GM12878 (cell line): ENCODE measurements around the gene DZIP1L. TPM values are rescaled to one million over a fixed set of nuclear protein-coding genes. Genes with fewer than 3 reads are reported as not detected.

Experiments
- ATF3 ChIP-seq: IDR thresholded peaks from 2 replicates; pipeline ENCODE4 v1.6.1; 2011; ENCODE audit warnings: low read depth, mild to moderate bottlenecking, low read length, moderate library complexity, borderline replicate concordance; ENCODE audit errors: extremely low read depth
- BACH1 ChIP-seq: fragments of 450-650 bp; IDR thresholded peaks from 2 replicates; pipeline ENCODE4 v1.6.1; 2017; ENCODE audit warnings: mild to moderate bottlenecking, borderline replicate concordance
- CBFB ChIP-seq: IDR thresholded peaks from 2 replicates; pipeline ENCODE4 v1.6.1; 2016; ENCODE audit warnings: antibody characterized with exemption, low read depth
- CBX5 ChIP-seq: sonication (generic); IDR thresholded peaks from 2 replicates; pipeline ENCODE4 v1.6.1; 2016; ENCODE audit warnings: low read depth, moderate library complexity, mild to moderate bottlenecking, inconsistent platforms
- CHD1 ChIP-seq: IDR thresholded peaks from 2 replicates; pipeline ENCODE4 v1.6.1; 2012; ENCODE audit warnings: low read depth, low read length, improper control_type of control experiment
- ELK1 ChIP-seq: IDR thresholded peaks from 2 replicates; pipeline ENCODE4 v1.6.1; 2012; ENCODE audit warnings: low read depth, low read length, improper control_type of control experiment
- ETV6 ChIP-seq, 2 experiments: fragments of 450-650 bp in 1 of 2; IDR thresholded peaks in 1 of 2; conservative IDR thresholded peaks in 1 of 2; 2 replicates each; pipeline ENCODE4 v1.6.1; 2014; ENCODE audit warnings: antibody characterized with exemption in 1 of 2, borderline replicate concordance in 1 of 2, low read depth in 1 of 2, mild to moderate bottlenecking in 1 of 2, moderate library complexity in 1 of 2
- EZH2 ChIP-seq: IDR thresholded peaks from 2 replicates; pipeline ENCODE4 v1.6.1; 2012; ENCODE audit warnings: low read depth, mild to moderate bottlenecking, control low read depth, inconsistent platforms, low read length, borderline replicate concordance; ENCODE audit not compliant: control insufficient read depth
- FOXM1 ChIP-seq: IDR thresholded peaks from 2 replicates; pipeline ENCODE4 v1.6.1; 2012; ENCODE audit warnings: low read depth, mild to moderate bottlenecking, inconsistent platforms, low read length, moderate library complexity
- IKZF1 ChIP-seq: fragments of 450-650 bp; conservative IDR thresholded peaks from 2 replicates; pipeline ENCODE4 v1.6.1; 2017; ENCODE audit warnings: antibody characterized with exemption, mild to moderate bottlenecking
- IRF4 ChIP-seq: IDR thresholded peaks from 2 replicates; pipeline ENCODE4 v1.6.1; 2011; ENCODE audit warnings: low read depth, low read length
- MTA2 ChIP-seq: fragments of 450-650 bp; IDR thresholded peaks from 2 replicates; pipeline ENCODE4 v1.6.1; 2016; ENCODE audit warnings: low read depth, mild to moderate bottlenecking, moderate library complexity
- MYB ChIP-seq: fragments of 150-350 bp; IDR thresholded peaks from 2 replicates; pipeline ENCODE4 v1.6.1; 2014; ENCODE audit warnings: mild to moderate bottlenecking, low read depth, low read length, borderline replicate concordance
- NFIC ChIP-seq: IDR thresholded peaks from 2 replicates; pipeline ENCODE4 v1.6.1; 2012; ENCODE audit warnings: low read depth, mild to moderate bottlenecking, inconsistent platforms, low read length, moderate library complexity
- PAX5 ChIP-seq: IDR thresholded peaks from 2 replicates; pipeline ENCODE4 v1.6.1; 2011; ENCODE audit warnings: low read depth, low read length, borderline replicate concordance
- PKNOX1 ChIP-seq: fragments of 450-650 bp; IDR thresholded peaks from 2 replicates; pipeline ENCODE4 v1.6.1; 2016; ENCODE audit warnings: mild to moderate bottlenecking
- RAD21 ChIP-seq: IDR thresholded peaks from 2 replicates; pipeline ENCODE4 v1.6.1; 2011; ENCODE audit warnings: mild to moderate bottlenecking, low read depth, low read length, moderate library complexity; ENCODE audit not compliant: insufficient read depth
- RB1 ChIP-seq: fragments of 450-650 bp; formaldehyde crosslinking; IDR thresholded peaks from 2 replicates; pipeline ENCODE4 v1.6.1; 2017; ENCODE audit warnings: mild to moderate bottlenecking, borderline replicate concordance
- RCOR1 ChIP-seq: conservative IDR thresholded peaks from 2 replicates; pipeline ENCODE4 v1.6.1; 2012; ENCODE audit warnings: low read depth, low read length, improper control_type of control experiment
- RELA ChIP-seq: fragments of 450-650 bp; IDR thresholded peaks from 2 replicates; pipeline ENCODE4 v1.8.0; 2014; ENCODE audit warnings: borderline replicate concordance; ENCODE audit not compliant: partially characterized antibody
- RUNX3 ChIP-seq: IDR thresholded peaks from 2 replicates; pipeline ENCODE4 v1.6.1; 2012; ENCODE audit warnings: low read length, inconsistent platforms
- SMC3 ChIP-seq: IDR thresholded peaks from 2 replicates; pipeline ENCODE4 v1.6.1; 2011; ENCODE audit warnings: low read length, improper control_type of control experiment, borderline replicate concordance
- STAT3 ChIP-seq: IDR thresholded peaks from 2 replicates; pipeline ENCODE4 v1.6.1; 2011; ENCODE audit warnings: low read depth, low read length, improper control_type of control experiment
- SUPT20H ChIP-seq: IDR thresholded peaks from 2 replicates; pipeline ENCODE4 v1.6.1; 2011; ENCODE audit warnings: low read depth, mild to moderate bottlenecking, low read length, moderate library complexity, borderline replicate concordance; ENCODE audit not compliant: control insufficient read depth
- ZNF24 ChIP-seq: fragments of 450-650 bp; IDR thresholded peaks from 2 replicates; pipeline ENCODE4 v1.6.1; 2017; ENCODE audit warnings: antibody characterized with exemption, mild to moderate bottlenecking
- ZNF687 ChIP-seq: fragments of 450-650 bp; IDR thresholded peaks from 2 replicates; pipeline ENCODE4 v1.6.1; 2017; ENCODE audit warnings: mild to moderate bottlenecking, moderate library complexity
- ZZZ3 ChIP-seq: IDR thresholded peaks from 2 replicates; pipeline ENCODE4 v1.6.1; 2011; ENCODE audit warnings: low read depth; ENCODE audit not compliant: control insufficient read depth, insufficient read length
- polyA plus RNA-seq, 11 experiments: library from polyadenylated mRNA; depleted of rRNA in 4 of 11; unstranded in 6 of 11; stranded (reverse) in 5 of 11; fragments of >200 nt; fragmentation: Nextera tagmentation in 4 of 11; fragmentation: Illumina TruSeq in 1 of 11; extraction: Ambion mirVana in 4 of 11; extraction: Trizol in 1 of 11; gene quantifications; 1 replicate in 1 of 11; 2 replicates in 10 of 11; pipeline versions ENCODE4 v1.2.1 to v1.2.3, GENCODE V29; 2011 to 2016; ENCODE audit warnings: inconsistent platforms in 2 of 11, missing spikeins in 2 of 11, low read depth in 1 of 11
- total RNA-seq, 4 experiments: library from RNA; depleted of rRNA in 3 of 4; stranded (reverse); fragments of >200 nt in 3 of 4; fragmentation: Illumina TruSeq in 1 of 4; extraction: Trizol in 1 of 4; gene quantifications; 2 replicates each; pipeline versions ENCODE4 v1.2.1 to v1.2.3, GENCODE V29; 2013 to 2021

DZIP1L gene
- total and polyA plus RNA-seq, 10 of the 15 experiments (the other 5 are each of a cell fraction or from before 2014, with no cell fraction given), result not detected

- TF ChIP-seq MYB (no peak), STAT3 (no peak), IRF4 (peak; percentile 88), SUPT20H (no peak), ZNF24 (no peak), RUNX3 (peak; percentile 95), RCOR1 (no peak), ATF3 (no peak), PAX5 (peak; percentile 58; the same call in 1 of the 2 replicates), RAD21 (no peak), NFIC (peak; percentile 67; the same call in 1 of the 2 replicates), CBFB (no peak), IKZF1 (no peak), BACH1 (no peak), RELA (no peak), CBX5 (no peak), ELK1 (no peak), ZZZ3 (no peak), MTA2 (no peak), FOXM1 (no peak), SMC3 (no peak), RB1 (no peak), EZH2 (no peak), CHD1 (no peak), ETV6 (conservative IDR thresholded peaks at IDR 0.05 in 1 of 2, IDR thresholded peaks at IDR 0.05 in 1 of 2; ENCODE audit: borderline replicate concordance in 1 of 2, low read depth in 1 of 2) (0 out of 4 replicates have a peak, but pooled peaks of 1 of the 2 experiments have one; percentile 23), PKNOX1 (no peak), ZNF687 (no peak)
These were observed 49.0 kb downstream of the DZIP1L start (continued) for GRCh38 chr3:138066383-138066782.
